GM18505 (cell line): Measurements from ENCODE around the gene KMT2A.

Experiments
- ATAC-seq: cut with Tn5 transposase; IDR thresholded peaks from one replicate; pipeline ENCODE4 v1.9.1; 2021; ENCODE audit not compliant: unreplicated experiment
- POLR2A ChIP-seq: IDR thresholded peaks from 4 replicates; pipeline ENCODE4 v1.6.1; 2011; ENCODE audit warnings: borderline replicate concordance; ENCODE audit not compliant: insufficient read depth, insufficient read length; ENCODE audit errors: extremely low read depth

The KMT2A gene

GRCh38 chr11:118491041-118491440 lies 54.7 kb downstream of the KMT2A start:
- no peak for ATAC-seq
- no peak for TF ChIP-seq POLR2A

- ATAC-seq = no peak
- no peak for TF ChIP-seq POLR2A
These were observed 61.5 kb downstream of the KMT2A start for GRCh38 chr11:118497831-118498230.

GRCh38 chr11:118503216-118503615 lies 66.9 kb downstream of the KMT2A start:
- no peak for ATAC-seq
- TF ChIP-seq POLR2A = no peak

GRCh38 chr11:118511601-118512000 lies 75.3 kb downstream of the KMT2A start:
- no peak for ATAC-seq

GRCh38 chr11:118514103-118514502 lies 77.8 kb downstream of the KMT2A start:
- no peak for ATAC-seq
- TF ChIP-seq POLR2A = no peak

More at GRCh38 chr11:118511601-118512000, 75.3 kb downstream of the KMT2A start:
- no peak for TF ChIP-seq POLR2A

- no peak for TF ChIP-seq POLR2A
- no peak for ATAC-seq
These were observed 83.3 kb downstream of the KMT2A start for GRCh38 chr11:118519549-118519948.

- no peak for TF ChIP-seq POLR2A
- no peak for ATAC-seq
These were observed 85.6 kb downstream of the KMT2A start for GRCh38 chr11:118521892-118522311.

- no peak for TF ChIP-seq POLR2A
- no peak for ATAC-seq
These were observed 86.3 kb downstream of the KMT2A start for GRCh38 chr11:118522571-118523072.

GRCh38 chr11:118524356-118524755 lies 88.1 kb downstream of the KMT2A start:
- ATAC-seq = no peak
- no peak for TF ChIP-seq POLR2A

- ATAC-seq = no peak
- no peak for TF ChIP-seq POLR2A
These were observed 88.6 kb downstream of the KMT2A start for GRCh38 chr11:118524757-118525470.

GRCh38 chr11:118526688-118527087 lies 90.4 kb downstream of the KMT2A start:
- TF ChIP-seq POLR2A = no peak
- ATAC-seq = no peak

- TF ChIP-seq POLR2A = no peak
- ATAC-seq = no peak
These were observed 90.8 kb downstream of the KMT2A start, which contains the start of gene TTC36 for GRCh38 chr11:118527109-118527508. Gene TTC36 (plus strand): TSS chr11:118527474. CDS start chr11:118527495, 21 bp downstream.

GRCh38 chr11:118528511-118528910 lies 92.2 kb downstream of the KMT2A start:
- no peak for TF ChIP-seq POLR2A
- no peak for ATAC-seq

GRCh38 chr11:118529584-118530175 lies 93.4 kb downstream of the KMT2A start:
- no peak for ATAC-seq
- no peak for TF ChIP-seq POLR2A

GRCh38 chr11:118530180-118530682 lies 93.9 kb downstream of the KMT2A start:
- no peak for TF ChIP-seq POLR2A
- ATAC-seq = no peak
